ENCODE measurements around the gene NOXO1. TPM values are rescaled to one million over a fixed set of nuclear protein-coding genes. Genes with fewer than 3 reads are reported as not detected.

The NOXO1 gene
- total and polyA plus RNA-seq, 4 donors: 0.28 to 7.3 (median 3.2) TPM

- H3K27me3 ChIP-seq (ENCODE audit: control insufficient read depth in 3 of 3, insufficient read depth in 3 of 3, low read length in 2 of 3): no peaks in the 10 kb centered on the region
- DNase-seq (no peak), ATAC-seq (ENCODE audit: insufficient read depth, low FRiP score) (no peak)
- H3K27ac ChIP-seq (ENCODE audit: low read depth in 1 of 2, low read length in 1 of 2): peak overlapping the region in 1 of 2 donors; percentile 20
- H3K9ac ChIP-seq (ENCODE audit: insufficient read depth in 1 of 2, low read length in 2 of 2): no peak overlapping the region
- 90 to 97% methylated on average over 27 of the region's 27 CpGs for WGBS, 2 donors
- H3K4me1 ChIP-seq (ENCODE audit: control insufficient read depth in 5 of 5, insufficient read depth in 5 of 5, low read length in 5 of 5): no peaks in the 10 kb centered on the region
- TF ChIP-seq CTCF (IDR thresholded peaks at IDR 0.05; ENCODE audit: control extremely low read depth, extremely low read depth): no peak
- H3K9me3 ChIP-seq (ENCODE audit: control insufficient read depth in 4 of 4, insufficient read depth in 3 of 4, low read length in 3 of 4): no peaks in the 10 kb centered on the region
- H3K36me3 ChIP-seq (ENCODE audit: control insufficient read depth in 4 of 4, insufficient read depth in 4 of 4, low read length in 4 of 4): peaks cover 2 to 56% (median 26%) of the 10 kb centered on the region in 4 donors
- no peak overlapping the region for H3K4me3 ChIP-seq
Measured at GRCh38 chr16:1998360-1998835, 17.1 kb upstream of the NOXO1 start.

GRCh38 chr16:1997494-1998359 is 16.5 kb upstream of the NOXO1 start:
- H3K9ac ChIP-seq (ENCODE audit: insufficient read depth in 1 of 2, low read length in 2 of 2): no peak overlapping the region
- no peak for TF ChIP-seq CTCF (IDR thresholded peaks at IDR 0.05; ENCODE audit: control extremely low read depth, extremely low read depth)
- peak; percentile 20 for ATAC-seq (ENCODE audit: insufficient read depth, low FRiP score)
- peaks cover 0 to 4% (median 0%) of the 10 kb centered on the region in 3 donors for H3K27me3 ChIP-seq (ENCODE audit: control insufficient read depth in 3 of 3, insufficient read depth in 3 of 3, low read length in 2 of 3)
- H3K4me3 ChIP-seq: no peak overlapping the region
- 83 to 87% methylated on average over 26 of the region's 26 CpGs for WGBS, 2 donors
- H3K27ac ChIP-seq (ENCODE audit: low read depth in 1 of 2, low read length in 1 of 2): peak overlapping the region in 1 of 2 donors; percentile 20
- peak in 2 of 3 donors; percentile 33 to 52 for DNase-seq
- no peaks in the 10 kb centered on the region for H3K4me1 ChIP-seq (ENCODE audit: control insufficient read depth in 5 of 5, insufficient read depth in 5 of 5, low read length in 5 of 5)
- no peaks in the 10 kb centered on the region for H3K9me3 ChIP-seq (ENCODE audit: control insufficient read depth in 4 of 4, insufficient read depth in 3 of 4, low read length in 3 of 4)
- H3K36me3 ChIP-seq (ENCODE audit: control insufficient read depth in 4 of 4, insufficient read depth in 4 of 4, low read length in 4 of 4): peaks cover 2 to 50% (median 22%) of the 10 kb centered on the region in 4 donors

GRCh38 chr16:1993731-1994131 is 12.5 kb upstream of the NOXO1 start:
- Histone ChIP-seq H3K4me1 (ENCODE audit: control insufficient read depth in 5 of 5, insufficient read depth in 5 of 5, low read length in 5 of 5) (peaks cover 0 to 7% (median 6%) of the 10 kb centered on the region in 5 donors), H3K4me3 (no peak overlapping the region), H3K9ac (ENCODE audit: insufficient read depth in 1 of 2, low read length in 2 of 2) (no peak overlapping the region), H3K9me3 (ENCODE audit: control insufficient read depth in 4 of 4, insufficient read depth in 3 of 4, low read length in 3 of 4) (no peaks in the 10 kb centered on the region), H3K27me3 (ENCODE audit: control insufficient read depth in 3 of 3, insufficient read depth in 3 of 3, low read length in 2 of 3) (peaks cover 0 to 27% (median 24%) of the 10 kb centered on the region in 3 donors), H3K27ac (ENCODE audit: low read depth in 1 of 2, low read length in 1 of 2) (no peak overlapping the region), H3K36me3 (ENCODE audit: control insufficient read depth in 4 of 4, insufficient read depth in 4 of 4, low read length in 4 of 4) (peaks cover 0 to 12% (median 7%) of the 10 kb centered on the region in 4 donors)
- ATAC-seq (ENCODE audit: insufficient read depth, low FRiP score): no peak
- 50 to 57% methylated on average over 2 of the region's 2 CpGs for WGBS, 2 donors
- no peak for TF ChIP-seq CTCF (IDR thresholded peaks at IDR 0.05; ENCODE audit: control extremely low read depth, extremely low read depth)
- DNase-seq: no peak

All from lung (tissue), 12 donors.